ENCODE measurements around the gene EPHA3. TPM values are rescaled to one million over a fixed set of nuclear protein-coding genes. Genes with fewer than 3 reads are reported as not detected.

The EPHA3 gene
- total and polyA plus RNA-seq, 9 of the 15 experiments (the other 6 are each of a cell fraction or from before 2014, with no cell fraction given): not detected

GRCh38 chr3:89101251-89101650 lies 6.2 kb upstream of the EPHA3 start:
- BruUV-seq (replicated peaks): no TSS peak
- DNase-seq (ENCODE audit: extremely low read depth in 1 of 4, low spot score in 3 of 4) (no peak), ATAC-seq (no peak), FAIRE-seq (no peak)
- no peaks in the 10 kb centered on the region for H3K9me1 ChIP-seq (ENCODE audit: control insufficient read depth, insufficient read depth, low read length)
- H3K9ac ChIP-seq (ENCODE audit: insufficient read depth in 1 of 2, low read depth in 2 of 2, low read length in 2 of 2): no peak overlapping the region
- in situ Hi-C loops (cut with MboI) (no loop called here), intact Hi-C loops (cut with micrococcal nuclease) (no loop called here)
- ChIA-PET POLR2A (no interaction called here), CTCF (ENCODE audit: low intra/inter-chr PET ratio) (no interaction called here)
- H2AFZ ChIP-seq (ENCODE audit: low read depth, low read length): no peak overlapping the region
- H4K20me1 ChIP-seq (replicated peaks; ENCODE audit: control insufficient read depth, insufficient read depth, low read length): no peaks in the 10 kb centered on the region
- no peaks in the 10 kb centered on the region for H3K27me3 ChIP-seq (ENCODE audit: control insufficient read depth in 2 of 2, insufficient read depth in 2 of 2, low read length in 2 of 2)
- no peak overlapping the region for H3K4me2 ChIP-seq (ENCODE audit: insufficient read depth, low read length)
- H3K79me2 ChIP-seq (ENCODE audit: control insufficient read depth, insufficient read depth, low read length): no peaks in the 10 kb centered on the region
- TF ChIP-seq ZBTB7A (IDR thresholded peaks at IDR 0.05; ENCODE audit: borderline replicate concordance, control insufficient read depth, low read depth, low read length) (no peak), CTBP1 (IDR thresholded peaks at IDR 0.05; ENCODE audit: borderline replicate concordance) (no peak), ELF2 (CRISPR knock-in tag; IDR thresholded peaks at IDR 0.05) (no peak), ZC3H4 (CRISPR knock-in tag; IDR thresholded peaks at IDR 0.05; ENCODE audit: borderline replicate concordance) (no peak), PBX2 (CRISPR knock-in tag; IDR thresholded peaks at IDR 0.05; ENCODE audit: low read depth) (no peak), PBX2 (tag; conservative IDR thresholded peaks at IDR 0.05; ENCODE audit: low read depth) (no peak), CBFB (CRISPR knock-in tag; IDR thresholded peaks at IDR 0.05) (no peak), NBN (IDR thresholded peaks at IDR 0.05; ENCODE audit: low read depth) (no peak), NCOA2 (IDR thresholded peaks at IDR 0.05; ENCODE audit: partially characterized antibody in 2 of 2) (no peak), SOX6 (IDR thresholded peaks at IDR 0.05) (no peak), RAD51 (IDR thresholded peaks at IDR 0.05; ENCODE audit: borderline replicate concordance, low read depth) (no peak)
- no peak overlapping the region for H3K4me3 ChIP-seq
- H3K27ac ChIP-seq (ENCODE audit: extremely low read depth, low read depth, low read length): no peak overlapping the region
- no peaks in the 10 kb centered on the region for H3K9me3 ChIP-seq (replicated peaks; ENCODE audit: control insufficient read depth, insufficient read depth, low read depth, low read length)
- no peaks in the 10 kb centered on the region for H3K36me3 ChIP-seq (ENCODE audit: control insufficient read depth, insufficient read depth, low read length)
- H3K4me1 ChIP-seq (replicated peaks in 1 of 2; ENCODE audit: control insufficient read depth in 2 of 2, insufficient read depth in 2 of 2, low read length in 2 of 2): no peaks in the 10 kb centered on the region

All from K562 (cell line).